GM19468 (cell line): ENCODE measurements around the gene ACAD9.
"Not testable (repeated sequence)": the region's sequence is repeated elsewhere in the genome, so short reads cannot be mapped to it uniquely, and the experiment has no call there.

Experiments used
- ATAC-seq: cut with Tn5 transposase; IDR thresholded peaks from one replicate; pipeline ENCODE4 v1.9.1; 2021; ENCODE audit warnings: mild to moderate bottlenecking, moderate library complexity, moderate number of reproducible peaks; ENCODE audit not compliant: unreplicated experiment; ENCODE audit errors: extremely low read depth

The ACAD9 gene

DNA sequence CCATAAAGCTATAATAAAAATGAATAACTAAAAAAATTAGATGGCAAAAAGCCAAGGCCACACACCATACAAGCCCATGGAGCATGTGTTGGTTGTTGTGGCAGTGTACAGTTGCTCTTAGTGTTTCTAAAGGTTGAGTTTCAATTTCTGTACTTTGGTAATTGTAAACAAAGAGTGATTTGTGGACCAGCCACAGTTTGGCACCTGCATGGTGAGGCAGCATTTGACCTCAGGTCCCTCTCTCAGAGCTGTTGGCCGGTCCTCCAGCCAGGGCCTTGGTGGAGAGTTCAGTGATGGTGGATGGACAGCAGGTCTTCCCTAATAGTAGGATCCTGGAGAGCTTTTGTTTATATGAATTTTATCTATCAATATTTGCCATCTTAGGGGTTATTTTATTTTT, 5.6 kb downstream of the ACAD9 start:
- no peak for ATAC-seq

DNA sequence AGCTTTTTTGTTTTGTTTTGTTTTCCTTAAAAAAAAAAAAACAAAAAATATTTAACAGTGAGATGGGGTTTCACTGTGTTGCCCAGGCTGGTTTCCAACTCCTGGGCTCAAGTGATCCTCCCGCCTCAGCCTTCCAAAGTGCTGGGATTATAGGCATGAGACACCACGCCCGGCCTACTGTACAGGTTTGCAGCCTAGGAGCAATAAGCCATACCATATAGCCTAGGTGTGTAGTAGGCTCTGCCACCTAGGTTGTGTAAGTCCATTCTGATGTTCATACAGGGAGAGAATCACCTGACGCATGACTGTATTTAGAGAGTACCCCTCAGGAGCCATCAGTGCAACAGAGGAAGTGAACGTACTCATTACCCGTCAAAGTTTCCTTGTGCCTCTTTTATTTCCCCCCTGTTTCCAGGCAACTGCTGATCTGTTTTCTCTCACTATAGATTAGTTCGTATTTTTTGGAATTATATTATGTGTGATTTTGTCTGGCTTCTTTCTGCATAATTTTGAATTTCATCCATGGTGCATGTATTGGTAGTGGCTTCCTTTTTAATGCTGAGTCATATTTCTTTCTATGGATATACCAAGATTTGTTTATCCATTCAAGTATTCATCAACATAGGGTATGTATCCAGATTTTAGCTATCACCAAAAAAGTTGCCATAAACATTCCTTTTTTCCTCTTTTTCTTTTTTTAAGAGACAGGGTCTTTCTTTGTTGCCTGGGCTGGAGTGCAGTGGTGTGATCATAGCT, 9.9 kb downstream of the ACAD9 start:
- no peak for ATAC-seq

DNA sequence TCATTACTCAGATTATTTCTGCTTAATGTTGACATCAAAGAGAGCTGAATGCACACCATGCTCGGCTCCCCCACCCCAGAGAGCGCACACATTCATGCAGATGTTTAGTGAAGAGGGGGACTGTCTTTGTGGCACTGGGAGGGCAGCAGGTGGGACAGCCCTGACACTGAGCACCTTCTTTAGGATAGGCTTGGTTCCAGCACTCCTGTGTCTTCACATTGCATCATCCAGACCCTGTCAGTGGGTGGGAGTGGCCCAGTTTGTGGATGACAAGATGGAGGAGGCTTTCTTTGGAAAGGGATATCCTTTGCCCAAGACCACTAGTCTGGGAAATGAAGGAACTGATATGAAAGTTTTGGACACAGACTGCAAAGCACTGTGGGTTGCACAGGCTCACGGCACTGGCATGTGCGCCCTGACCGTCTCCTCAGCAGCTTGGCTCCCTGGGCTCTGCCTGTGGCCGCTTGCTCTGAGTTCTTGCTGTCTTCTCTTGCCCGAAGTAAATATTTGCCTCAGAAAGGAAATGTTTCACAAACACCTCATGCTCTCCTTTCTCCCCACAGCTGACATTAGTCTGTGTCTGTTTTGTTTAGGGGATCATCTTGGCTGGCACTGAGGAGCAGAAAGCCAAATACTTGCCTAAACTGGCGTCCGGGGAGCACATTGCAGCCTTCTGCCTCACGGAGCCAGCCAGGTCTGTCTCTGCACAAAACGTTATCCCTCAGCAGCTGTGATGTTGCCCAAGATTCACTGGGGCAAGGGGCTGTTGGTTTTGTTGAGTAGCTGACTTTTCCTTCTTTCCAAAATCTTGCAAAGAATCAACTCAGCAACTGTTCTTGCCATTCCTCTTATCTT, 16.6 kb downstream of the ACAD9 start:
- ATAC-seq, result no peak

DNA sequence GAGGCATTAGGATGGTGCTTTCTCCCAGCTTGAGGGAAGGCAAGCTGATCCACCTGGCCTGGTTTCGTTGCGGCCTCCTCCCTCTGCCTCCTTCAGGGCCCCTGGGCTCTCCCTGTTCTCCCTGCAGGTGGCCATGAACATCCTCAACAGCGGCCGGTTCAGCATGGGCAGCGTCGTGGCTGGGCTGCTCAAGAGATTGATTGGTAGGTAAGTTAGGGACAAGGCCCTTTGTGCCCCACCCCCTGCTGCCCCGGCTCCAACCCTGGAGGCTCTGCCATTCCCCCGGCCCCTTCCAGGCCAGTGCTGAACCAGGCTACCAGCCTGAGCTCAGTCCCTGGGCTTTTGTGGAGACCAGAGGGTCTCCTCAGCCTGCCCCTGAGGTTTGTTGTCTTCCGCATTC, 23.0 kb downstream of the ACAD9 start:
- no peak for ATAC-seq

DNA sequence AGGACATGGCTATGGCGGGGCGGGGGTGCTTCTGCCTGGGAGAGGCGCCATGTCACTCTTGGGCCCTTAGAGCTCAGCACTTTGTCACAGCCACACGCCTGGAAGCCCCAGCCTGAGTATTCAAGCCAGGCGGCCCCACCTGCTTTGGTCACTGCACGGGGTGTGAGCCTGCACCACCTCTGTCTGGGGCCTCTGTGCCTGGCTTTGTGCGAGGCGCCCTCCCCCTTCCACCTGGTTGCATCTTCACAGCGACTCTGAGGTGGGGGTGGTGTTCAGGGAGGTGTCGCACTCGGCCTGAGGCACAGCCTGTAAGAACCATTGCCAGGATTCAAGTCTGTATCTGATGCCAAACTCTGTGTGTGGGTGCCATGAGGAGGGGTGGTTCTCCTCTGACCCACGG, 24.1 kb downstream of the ACAD9 start:
- no peak for ATAC-seq

DNA sequence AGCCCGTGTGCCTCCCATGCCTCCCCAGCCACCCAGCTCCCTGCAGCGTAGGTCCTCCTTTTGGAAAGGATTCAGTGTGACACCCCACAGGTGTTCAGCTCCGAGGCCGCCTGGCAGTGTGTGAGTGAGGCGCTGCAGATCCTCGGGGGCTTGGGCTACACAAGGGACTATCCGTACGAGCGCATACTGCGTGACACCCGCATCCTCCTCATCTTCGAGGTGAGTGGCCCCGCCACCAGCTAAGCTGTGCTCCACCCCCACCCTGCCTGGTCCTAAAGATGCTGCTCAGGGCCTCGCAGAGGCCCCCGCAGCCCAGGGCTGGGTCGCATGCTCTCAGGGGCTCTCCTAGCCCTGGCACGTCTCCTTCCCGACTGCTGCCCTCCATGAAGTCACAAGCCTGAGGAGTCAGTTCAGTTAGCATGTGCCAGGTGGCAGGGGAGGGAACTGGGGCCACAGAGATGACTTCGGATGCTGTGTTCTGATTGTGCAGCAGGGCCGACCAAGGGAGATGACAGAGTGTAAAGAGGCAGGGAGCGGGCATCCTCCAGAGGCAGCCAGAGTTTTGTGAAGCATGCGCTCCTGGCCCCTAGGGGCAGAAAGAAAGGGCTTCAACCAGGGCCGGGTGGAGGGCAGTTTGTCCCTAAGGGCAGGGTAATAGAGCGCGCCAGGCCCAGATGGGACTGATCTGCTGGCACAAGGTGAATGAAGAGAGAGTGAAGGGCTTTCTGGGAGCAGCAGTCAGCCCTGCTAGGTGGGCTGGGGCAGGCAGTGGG, 26.8 kb downstream of the ACAD9 start:
- ATAC-seq, result no peak

DNA sequence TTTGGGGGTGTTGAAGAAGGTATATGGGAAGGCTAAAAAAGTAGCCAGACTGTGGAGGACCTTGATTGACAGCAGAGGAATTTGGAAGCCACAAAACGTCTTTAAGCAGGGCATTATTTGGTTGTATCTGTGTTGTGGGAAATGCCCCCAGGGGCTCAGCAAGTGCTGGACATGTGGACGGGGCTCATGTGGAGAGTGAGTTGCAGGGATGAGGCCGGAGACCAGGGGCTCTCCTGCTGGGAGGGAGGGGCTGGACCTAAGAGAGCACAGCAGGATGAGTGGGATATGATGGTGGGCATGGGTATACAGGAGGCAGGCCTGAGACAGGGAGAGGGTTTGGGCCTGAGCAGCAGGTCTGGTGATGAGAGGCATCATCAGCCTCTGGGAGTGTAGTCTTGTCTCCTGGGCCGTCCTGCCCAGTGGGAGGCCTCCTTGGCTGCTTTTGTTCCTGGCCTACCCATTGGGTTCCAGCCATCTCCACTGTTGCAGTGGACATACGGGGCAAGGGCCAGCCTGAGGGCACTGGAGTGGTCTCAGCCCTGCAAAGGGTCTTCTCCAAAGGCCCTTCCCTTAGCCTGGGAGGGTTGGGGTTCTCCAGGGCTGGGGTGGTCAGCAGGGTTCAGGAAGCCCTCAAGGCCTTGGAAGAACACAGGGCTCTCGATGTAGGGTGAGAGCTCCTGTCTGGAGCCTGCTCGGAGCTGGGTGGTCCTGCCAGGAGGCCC, 27.5 kb downstream of the ACAD9 start:
- no peak for ATAC-seq

DNA sequence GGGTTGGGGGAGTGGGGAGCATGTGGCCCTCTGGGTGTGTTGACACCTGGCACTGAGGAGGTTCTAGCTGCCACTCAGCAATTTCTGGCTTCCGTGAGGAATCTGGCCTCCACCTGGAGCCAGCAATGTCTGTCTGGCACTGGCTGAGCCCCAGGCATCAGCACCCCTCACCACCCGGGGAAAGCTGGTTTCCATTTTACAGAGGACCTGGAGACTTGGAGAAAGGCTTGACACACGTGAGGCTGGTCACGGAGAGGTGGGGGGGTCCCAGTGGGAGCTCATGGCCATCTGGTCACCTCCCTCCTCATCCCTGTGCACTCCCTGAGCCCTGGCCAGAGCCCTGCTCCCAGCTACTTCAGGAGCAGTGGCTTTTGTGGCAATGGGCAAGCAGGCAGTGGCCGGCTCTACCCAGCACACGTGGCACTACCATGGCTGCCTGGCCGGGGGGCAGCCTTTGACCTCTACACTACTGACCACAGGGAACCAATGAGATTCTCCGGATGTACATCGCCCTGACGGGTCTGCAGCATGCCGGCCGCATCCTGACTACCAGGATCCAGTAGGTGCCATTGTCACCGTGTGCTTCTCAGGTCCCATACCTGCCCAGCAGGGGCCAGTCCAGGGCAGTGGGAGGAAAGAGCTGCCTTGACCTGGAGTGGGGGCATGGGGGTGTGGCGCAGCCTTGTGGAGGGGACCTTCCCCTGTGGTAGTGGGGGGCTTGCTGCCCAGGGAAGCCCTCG, 28.5 kb downstream of the ACAD9 start:
- no peak for ATAC-seq

DNA sequence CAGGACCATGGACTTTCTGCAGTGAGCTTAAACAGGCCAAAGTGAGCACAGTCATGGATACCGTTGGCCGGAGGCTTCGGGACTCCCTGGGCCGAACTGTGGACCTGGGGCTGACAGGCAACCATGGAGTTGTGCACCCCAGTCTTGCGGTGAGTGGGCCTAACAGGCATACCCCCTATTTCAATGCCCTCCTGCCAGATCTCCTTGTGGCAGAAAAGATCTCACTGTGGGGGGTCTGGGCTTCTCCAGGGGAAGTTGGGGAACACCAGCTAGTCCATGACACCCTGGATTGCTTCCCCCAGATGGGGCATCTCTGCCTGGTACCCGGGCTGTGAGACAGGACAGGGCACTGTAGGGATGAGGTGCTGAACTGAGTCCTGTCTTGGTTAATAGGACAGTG, 29.5 kb downstream of the ACAD9 start:
- no peak for ATAC-seq

DNA sequence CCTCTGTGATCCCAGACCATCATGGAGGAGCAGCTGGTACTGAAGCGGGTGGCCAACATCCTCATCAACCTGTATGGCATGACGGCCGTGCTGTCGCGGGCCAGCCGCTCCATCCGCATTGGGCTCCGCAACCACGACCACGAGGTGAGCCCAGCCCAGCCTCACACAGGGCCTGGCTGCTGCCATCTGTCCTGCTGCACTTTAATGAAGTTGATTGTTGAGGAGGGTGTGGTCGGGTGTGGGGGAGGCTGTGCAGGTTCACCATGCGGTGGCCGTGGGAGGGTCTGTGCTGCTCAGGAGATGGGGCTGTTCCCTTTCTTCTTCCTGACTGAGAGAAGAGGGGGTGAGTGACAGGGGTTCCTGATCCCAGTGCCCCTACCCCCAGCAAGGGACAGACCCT, 30.6 kb downstream of the ACAD9 start:
- no peak for ATAC-seq

DNA sequence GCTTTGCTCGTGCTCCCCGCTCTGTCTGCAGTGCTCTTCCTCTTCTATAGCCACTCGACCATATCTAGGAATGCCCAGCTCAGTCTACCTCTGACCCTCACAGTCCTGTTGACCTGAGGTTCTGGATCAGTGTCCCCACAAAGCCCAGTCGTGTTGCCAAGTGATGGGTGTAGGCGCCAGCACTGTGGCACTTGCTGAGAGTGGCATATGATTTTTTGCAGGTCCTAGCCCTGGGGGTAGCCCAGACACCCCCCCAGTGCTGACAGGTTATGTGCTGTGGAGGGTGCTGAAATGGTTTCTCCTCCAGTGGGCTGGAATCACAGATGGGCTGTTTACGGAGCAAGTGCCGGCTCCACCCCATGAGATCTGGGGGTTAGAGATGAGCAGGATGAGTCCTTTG, 32.5 kb downstream of the ACAD9 start:
- ATAC-seq, result no peak

DNA sequence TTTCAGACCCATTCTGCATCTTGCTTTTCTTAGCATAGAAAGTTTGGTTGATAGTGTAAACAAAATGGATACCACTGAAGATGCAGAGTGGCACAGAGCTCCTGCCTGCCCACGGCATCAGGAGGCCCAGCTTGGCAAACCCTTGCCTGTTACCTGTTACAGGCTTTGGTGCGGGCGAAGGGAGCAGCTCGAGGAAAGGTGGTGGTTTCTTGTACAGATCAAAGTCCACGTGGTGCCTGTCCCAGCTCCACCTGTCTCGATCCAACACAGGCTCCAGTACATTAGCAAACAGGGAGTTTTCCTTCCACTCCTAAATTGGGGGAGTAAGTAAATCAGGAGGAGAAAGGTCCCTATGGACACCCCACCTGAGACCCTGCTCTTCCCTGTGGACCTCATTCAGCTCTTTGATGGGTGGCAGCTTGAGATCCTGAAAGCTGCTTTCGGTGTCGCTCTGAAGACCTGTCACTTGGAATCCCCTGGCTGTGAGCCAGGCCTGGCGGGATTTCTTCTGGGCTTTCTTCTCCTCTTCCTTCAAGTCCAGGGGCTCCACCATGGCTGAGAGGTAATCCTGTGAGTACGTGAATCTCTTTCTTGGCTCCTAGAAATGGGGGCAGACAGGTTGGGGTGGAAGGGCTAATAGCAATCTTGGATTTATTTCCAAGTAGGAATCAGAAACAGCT, 35.7 kb downstream of the ACAD9 start:
- ATAC-seq, result no peak

DNA sequence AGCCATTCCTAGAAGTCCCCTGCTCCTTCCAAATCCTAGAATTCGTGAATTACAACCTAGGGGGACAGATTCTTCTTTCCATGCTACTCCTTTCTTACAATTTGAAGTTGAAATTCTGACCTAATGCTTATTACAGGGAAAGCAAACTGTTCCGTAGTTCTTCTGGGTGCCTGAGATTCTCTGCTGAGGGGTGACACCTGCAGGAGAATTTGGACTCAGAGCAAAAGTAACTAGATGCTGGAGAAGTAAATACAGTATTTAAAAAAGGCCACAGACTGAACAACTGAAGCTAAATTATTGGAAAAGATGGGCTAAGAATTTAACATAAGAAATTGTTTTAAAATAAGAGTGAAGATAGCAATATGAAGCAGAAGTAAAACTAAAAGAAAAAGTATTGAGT, 37.9 kb downstream of the ACAD9 start:
- no peak for ATAC-seq

DNA sequence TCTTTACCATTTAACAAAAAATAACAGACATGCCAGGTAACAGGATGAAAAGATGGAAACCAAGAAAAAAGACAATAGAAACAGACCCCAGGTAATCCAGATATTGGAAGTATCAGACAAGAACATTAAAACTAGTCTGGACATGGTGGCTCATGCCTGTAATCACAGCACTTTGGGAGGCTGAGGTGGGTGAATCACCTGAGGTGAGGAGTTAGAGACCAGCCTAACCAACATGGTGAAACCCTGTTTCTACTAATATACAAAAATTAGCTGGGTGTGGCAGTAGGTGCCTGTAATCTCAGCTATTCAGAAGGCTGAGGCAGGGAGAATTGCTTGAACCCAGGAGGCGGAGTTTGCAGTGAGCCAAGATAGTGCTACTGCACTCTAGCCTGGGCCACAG, 40.6 kb downstream of the ACAD9 start:
- no peak for ATAC-seq

DNA sequence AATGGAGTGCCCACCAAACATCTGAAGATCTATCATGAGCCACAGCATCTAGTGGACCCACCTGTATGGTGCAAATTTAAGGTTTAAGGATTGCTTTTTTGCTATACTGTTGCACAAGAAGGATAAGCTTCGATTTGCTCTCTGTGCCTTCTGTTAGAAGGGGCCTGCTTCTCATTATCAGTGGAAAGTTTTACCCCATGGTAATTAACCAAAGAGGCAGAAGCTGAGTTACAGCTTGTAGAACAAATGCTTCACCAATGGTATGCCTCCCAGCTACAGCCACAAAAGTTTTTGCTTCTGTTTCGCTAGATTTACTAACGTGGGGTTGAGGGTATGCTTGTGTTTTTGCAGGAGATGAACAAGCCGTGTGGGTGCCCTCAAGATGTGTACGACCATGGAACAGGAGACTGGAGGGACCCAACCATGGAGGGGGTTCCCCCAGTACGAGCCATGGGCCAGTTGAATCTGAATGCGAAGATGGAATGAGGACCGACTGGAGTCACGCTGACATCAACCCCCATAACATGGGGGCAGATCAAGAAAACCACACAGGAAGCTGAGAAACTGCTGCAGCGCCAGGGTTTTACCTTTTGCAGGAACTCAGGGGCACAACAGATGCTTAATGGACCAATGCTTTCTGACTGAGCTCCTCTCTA, 43.5 kb downstream of the ACAD9 start:
- ATAC-seq, result no peak

DNA sequence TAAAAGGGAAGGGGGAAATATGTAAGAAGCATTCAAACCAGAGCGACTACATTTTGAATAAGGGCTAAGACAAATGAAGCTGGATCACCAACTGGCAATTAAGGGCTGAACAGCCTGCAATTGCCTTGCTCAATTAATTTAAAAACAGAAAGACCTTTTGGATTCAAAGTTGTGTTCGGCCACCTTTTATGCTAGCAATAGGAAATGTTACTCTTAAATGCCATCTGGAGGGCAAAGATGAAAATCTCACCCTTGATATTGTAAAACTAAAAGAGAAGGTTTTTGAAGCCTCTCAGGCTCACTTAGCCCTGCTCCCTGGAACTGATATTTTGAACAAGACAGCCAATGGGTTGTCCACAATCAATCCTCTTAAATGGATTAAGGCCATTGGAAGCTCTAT, 44.2 kb downstream of the ACAD9 start:
- ATAC-seq, result no peak

DNA sequence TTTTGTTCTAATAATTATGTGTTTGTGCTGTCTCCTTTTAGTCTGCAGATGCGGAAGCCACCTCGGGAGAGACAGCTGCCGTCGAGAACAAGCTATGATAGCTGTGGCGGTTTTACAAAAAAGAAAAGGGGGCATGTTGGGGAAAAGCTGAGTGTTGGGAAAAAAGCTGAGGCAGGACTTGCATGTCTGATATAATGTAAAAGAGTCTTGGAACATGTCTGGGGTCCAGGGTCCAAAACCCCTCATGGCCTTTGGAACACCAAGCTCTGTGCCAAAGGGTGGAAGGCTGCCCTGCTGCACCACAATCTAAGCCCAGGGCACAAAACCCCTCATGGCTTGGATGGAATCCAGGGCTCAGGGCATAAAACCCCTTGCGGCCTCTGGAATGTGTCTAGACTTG, 44.6 kb downstream of the ACAD9 start:
- not testable (repeated sequence) for ATAC-seq

DNA sequence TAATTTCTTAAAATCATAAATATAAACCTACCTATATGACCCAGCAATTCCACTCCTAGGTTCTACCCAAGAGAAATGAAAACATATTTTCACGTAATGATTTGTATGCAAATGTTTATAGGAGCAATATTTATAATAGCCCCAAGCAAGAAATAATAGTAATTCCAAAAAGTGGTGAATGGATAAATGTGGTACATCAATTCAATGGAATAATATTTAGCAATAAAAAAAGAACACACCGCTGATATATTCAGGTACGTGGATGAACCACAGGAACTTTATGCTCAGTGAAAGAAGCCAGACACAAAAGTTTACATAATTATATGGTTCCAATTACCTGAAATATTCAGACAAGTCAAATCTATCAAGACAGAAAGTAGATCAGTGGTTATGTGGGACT, 49.9 kb downstream of the ACAD9 start:
- ATAC-seq, result no peak

DNA sequence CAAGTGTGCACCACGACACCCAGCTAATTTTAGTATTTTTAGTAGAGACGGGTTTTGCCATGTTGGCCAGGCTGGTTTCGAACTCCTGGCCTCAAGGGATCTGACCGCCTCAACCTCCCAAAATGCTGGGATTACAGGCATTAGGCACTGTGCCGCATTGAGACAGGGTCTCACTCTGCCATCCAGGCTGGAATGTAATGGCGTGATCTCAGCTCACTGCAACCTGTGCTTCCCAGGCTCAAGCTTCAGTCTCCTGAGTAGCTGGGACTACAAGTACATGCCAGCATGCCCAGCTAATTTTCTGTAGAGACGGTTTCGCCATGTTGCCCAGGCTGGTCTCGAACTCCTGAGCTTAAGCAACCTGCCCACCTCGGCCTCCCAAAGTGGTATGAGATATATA, 51.6 kb downstream of the ACAD9 start:
- ATAC-seq, result no peak
